NCI-H1436 (cell line): Measurements from ENCODE around the gene FAM72C.
"Not testable (repeated sequence)": the region's sequence is repeated elsewhere in the genome, so short reads cannot be mapped to it uniquely, and the experiment has no call there.

ENCODE experiments used
- DNase-seq: peaks from one replicate; lab custom pipeline; 2025; lab: John Stamatoyannopoulos, UW

FAM72C gene

GRCh38 chr1:143984721-143985473 lies 13.1 kb upstream of the FAM72C start:
- not testable (repeated sequence) for DNase-seq

- DNase-seq = not testable (repeated sequence)
These were observed 2.6 kb upstream of the FAM72C start for GRCh38 chr1:143974416-143974815.

- DNase-seq = not testable (repeated sequence)
These were observed 2.2 kb upstream of the FAM72C start for GRCh38 chr1:143973876-143974414.

DNA sequence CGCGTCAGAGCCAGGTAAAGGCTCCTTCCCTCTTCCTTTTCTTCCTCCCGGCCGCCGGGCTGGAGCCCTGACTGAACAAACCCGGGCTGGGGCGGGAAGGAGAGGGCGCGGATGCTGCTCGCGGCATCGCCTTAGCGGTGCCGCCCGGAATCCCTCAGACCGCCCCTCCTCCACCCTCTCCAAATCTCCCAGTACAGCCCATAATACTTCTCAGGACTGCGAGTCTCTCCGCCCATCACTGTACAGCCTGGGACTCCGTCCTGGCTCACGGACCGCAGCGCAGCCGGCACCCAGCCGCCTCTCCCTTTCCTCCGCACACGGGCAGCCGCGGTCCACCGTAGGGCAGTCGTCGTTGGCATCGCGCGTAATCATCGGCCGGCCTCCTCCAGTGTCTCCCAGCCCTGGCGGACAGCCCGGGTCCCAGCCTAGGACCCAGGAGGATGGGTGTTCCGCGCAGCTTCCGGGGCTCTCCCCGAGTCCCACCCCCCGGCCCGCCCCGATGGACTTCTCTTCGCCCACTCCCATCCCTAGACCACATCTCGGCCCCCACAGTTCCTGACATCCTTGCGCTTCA lies 1.1 kb upstream of the FAM72C start:
- DNase-seq = not testable (repeated sequence)

- DNase-seq = not testable (repeated sequence)
These were observed 5.9 kb downstream of the FAM72C start for GRCh38 chr1:143965860-143966259.

- not testable (repeated sequence) for DNase-seq
These were observed 7.5 kb downstream of the FAM72C start for GRCh38 chr1:143964294-143964693.

DNA sequence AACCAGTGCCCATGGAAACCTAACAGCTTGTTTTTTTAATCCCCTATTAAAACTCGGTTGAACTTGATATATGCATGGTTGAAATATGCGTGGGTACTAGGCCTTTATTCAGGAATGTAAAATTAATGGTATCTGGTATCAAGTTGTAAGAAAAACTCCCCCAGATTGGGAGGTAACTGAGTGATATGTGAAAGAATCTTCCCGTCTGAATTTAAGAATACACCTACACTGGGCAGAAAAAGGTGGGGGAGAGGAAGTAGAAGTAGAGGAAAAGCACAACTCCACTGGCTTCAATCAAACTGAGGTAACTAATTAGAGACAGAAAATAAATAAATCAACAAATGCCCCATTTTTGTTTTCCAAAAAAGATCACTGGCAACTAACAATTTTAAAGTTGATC lies 15.9 kb downstream of the FAM72C start:
- not testable (repeated sequence) for DNase-seq

DNA sequence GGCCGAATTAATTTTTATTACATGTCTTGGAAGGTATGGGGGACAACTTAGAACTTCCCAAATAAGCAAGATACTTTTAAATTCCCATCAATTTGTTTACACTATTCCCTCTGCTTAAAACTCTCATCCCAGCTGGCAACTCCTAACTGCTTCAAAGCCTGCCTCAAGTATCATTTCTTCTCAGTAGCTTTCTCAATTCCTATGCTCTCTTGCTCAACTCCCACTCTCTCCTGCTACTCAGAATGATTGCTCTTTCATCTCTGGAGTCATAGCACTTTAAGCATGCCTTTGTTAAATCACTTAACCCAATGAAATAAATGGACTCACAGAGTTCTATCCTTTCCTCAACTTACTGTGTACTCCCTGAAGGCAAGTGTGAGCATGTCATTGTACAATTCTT lies 18.9 kb downstream of the FAM72C start:
- DNase-seq = not testable (repeated sequence)

DNA sequence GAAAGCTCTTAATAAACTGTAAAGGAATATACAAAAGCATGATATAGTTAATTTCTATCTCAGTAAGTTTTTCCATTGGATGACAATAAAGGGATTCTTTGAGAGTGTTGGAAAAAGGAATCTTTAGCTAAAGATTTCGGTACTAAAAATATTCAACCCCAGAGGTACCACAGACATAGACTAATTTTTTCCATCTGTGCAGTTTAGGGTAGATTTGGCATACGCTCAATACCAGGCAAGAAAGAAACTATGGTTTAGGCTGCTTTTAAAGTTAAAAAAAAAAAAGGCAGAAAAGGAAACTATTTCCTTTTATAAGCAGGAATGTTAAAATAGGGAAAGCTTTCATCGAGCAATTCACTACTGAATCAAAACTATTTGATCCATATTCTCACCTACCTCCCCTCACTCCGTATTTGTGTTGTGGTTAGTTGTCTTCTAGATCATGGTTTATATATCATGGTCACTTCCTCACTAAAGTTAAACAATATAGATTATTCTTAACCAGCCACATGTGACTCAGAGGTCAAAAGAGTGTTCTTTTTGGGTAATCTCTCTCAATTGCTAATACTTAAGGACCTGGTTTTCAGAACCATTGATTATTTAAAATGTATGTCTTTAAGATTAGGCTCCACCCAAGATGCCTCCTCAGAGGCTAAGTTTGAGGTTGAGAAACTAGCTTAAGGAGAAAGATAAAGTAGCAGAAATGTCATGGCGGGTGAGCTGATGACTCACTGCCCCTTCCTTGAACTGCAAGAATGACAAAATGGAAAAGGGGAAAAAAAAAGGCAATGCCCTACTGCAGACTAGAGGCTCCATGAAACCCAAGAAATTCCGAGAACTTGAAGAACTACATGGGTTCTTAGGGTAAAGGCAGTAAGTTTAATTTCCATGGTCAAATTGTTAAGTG lies 20.0 kb downstream of the FAM72C start:
- DNase-seq = not testable (repeated sequence)

DNA sequence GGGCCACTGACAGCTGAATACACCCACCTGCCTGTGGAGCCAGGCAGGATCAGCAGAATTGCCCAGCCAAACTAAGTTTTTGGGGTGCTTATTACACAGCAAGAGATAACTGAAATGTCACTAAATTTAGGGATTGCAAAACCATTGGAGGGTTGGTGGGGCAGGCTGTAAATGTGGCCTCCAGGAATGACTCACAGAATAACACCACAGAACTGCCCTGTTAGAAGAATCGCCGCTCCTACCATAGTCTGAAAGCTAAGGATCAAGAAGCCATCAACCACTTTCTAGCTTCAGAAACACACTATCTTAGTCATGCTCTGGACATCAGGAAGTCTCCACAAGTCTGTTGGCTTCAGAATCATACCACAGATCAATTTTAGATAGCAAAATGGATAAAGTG lies 24.0 kb downstream of the FAM72C start:
- not testable (repeated sequence) for DNase-seq

DNA sequence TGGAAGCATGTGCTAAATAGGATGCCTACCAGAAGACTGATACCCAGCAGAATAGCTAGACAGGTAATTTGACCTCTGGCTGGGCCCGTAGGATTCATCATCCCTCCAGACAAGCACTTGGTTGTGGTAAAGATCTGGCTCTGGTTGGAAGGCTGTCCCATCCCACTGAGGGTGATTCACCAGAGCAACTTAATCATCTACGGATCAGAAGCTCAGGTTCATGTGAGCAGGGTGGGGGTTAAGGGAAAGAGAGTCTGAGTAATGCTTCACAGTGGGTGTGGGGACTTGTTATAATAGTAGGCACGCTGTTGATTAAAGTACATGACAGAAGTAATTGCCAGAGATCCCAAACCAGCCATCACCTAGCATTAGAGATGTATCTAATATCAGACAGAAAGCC lies 26.5 kb downstream of the FAM72C start:
- not testable (repeated sequence) for DNase-seq

GRCh38 chr1:143944576-143945240 lies 27.1 kb downstream of the FAM72C start:
- DNase-seq = not testable (repeated sequence)

DNA sequence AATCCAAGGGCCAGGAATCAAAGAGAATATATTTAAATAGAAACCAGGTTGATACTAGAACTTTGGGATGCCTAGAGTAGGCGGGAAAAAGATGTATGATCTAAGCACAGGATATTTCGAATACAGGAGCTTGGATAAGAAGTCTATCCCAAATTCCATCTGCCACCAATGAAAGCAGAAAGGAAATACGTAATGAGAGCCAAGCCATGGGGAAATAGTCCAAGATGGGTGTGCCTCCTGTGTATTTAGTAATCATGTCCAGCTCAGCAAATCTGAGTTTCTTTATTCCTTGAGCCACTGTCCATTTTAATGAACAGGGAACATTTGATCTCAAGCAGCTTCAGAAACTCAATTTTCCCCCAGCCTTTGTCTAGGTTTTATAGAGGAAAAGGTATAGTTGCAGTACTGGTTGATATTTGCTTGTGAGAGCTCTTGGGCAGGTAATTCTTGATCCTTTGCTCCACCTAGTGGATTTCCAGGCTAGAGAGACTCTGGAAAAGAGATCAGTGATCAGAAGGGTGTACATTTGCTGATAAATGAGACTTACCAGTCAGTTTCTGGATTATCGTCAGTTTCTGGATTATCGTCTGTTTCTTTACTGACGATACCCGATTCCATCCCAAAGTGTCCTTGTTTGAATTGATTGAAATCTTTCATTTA lies 28.3 kb downstream of the FAM72C start:
- not testable (repeated sequence) for DNase-seq

DNA sequence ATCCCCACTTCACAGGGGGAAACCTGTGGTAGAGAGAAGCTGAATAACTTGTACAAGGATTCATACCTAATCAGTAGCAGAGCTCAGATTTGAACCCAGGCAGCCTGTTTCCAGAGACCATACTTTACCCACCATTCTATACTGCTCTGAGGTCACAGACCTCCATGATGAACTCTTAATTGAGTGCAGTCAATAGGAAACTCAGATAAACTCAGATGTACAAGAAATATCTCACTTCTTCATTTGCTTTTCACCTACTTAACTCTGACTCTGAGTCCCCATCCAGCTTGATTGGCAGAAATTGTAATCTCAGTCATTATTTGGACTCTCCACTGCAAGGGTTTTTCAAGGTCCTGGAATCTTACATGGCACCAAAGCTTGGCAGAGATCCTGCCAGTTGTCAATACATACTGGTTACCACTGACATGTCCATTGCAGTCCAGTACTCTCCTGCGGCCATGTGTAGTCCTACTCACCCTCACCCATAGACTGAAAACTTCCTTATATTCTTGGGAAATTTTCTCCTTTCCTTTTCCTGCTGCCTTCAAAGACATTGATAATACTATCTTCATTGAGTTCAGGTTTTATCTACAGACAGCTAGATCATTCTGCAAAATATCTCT lies 29.4 kb downstream of the FAM72C start:
- not testable (repeated sequence) for DNase-seq

DNA sequence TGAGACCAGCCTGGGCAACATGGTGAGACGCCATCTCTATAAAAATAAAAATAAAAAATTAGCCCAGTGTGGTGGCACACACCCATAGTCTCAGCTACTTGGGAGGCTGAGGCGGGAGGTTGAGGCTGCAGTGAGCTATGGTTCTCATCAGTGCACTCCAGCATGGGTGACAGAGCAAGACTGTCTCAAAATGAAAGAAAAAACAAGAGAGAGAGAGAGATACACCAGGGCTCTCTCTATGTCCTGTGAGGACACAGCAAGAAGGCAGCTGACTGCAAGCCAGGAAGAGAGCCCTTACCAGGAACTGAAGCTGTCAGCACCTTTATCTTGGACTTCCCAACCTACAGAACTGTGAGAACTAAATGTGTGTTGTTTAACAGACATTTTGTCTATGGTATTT lies 32.1 kb downstream of the FAM72C start:
- not testable (repeated sequence) for DNase-seq

DNA sequence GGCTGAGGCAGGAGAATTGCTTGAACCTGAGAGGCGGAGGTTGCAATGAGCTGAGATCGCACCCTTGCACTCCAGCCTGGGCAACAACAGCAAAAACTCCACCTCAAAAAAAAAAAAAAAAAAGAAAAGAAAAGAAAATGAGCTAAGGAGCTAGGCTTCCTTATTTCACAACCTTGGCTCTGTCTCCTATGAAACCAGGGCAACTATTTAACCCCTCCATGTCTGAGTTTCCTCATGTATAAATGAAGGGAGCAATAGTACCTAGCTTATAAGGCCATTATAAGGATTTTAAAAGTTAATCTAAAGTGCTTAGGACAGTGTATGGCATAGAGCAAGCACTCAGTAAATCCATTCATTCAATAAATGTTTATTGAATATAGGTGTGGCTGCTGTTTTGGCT lies 32.9 kb downstream of the FAM72C start:
- DNase-seq = not testable (repeated sequence)

DNA sequence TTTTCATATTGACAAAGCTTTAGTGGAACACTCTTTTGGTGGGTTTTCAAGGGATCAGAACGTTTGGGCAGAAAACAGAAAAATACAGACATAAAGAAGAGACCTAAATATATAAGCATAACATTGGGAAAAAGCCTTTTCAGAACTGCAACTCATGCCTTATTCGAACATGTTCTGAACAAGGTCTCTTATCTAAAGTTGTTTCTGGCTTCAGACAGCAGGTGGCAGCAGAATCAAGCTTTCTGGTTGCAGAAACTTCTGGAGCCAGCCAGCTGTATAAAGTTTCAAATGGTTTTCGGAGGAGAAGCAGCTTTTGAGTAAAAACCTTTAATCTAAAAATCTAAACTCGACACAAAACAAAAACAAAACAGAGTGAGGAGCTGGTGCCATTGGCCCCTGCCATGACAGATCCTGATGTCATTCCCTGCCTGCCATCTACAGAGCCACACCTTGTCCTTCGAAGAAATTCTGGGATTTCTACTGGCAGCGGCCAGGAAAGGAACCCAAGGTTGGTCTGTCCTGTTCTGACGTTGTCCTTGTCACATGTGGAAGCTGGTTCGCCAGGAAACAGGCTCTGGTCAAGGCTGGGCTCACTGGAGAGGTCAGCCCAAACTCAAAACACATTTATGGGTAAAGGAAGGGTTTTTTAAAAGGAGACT lies 35.2 kb downstream of the FAM72C start:
- DNase-seq = not testable (repeated sequence)

DNA sequence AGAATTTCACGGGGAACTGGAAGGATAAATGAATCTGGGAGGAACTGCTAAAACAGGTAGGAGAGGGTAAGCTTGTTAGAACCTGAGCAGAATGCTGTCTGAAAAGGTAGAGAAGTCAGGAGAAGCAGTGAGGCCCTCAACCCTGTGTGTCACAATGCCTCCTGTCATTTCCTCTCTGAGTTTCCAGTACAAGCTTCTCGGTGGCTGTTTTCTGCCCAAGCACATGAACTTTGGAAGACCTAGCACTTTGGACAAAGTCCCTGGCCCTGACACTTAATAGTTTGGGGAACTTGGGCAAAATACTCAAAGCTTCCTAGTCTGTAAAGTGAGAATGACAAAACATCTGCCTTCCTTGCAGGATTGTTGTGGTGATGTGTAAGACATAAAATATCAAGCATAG lies 52.7 kb downstream of the FAM72C start:
- not testable (repeated sequence) for DNase-seq

DNA sequence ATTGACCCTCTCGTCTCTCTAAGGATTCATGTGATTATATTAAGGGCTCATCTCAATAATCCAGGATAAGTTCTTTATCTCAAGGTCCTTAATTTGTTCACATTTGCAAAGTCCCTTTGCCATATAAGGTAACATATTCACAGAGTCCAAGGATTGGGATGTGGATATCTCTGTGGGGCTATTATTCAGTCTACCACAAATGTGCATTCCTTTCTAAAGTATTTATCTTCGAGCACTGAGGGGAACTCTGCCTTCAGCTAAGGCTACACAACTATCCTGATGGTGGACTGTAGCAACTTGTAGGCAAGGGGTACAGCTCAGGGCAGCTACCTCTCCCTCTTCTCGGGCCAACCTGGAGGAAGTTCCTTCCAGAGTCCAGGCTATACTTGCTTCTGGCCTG lies 53.2 kb downstream of the FAM72C start:
- not testable (repeated sequence) for DNase-seq

GRCh38 chr1:143913705-143914104 lies 58.1 kb downstream of the FAM72C start:
- DNase-seq = not testable (repeated sequence)
